Stimulated activated CD8-positive, alpha-beta memory T cell treated with anti-CD3 and anti-CD28 coated beads, Interleukin-2, amount 100 ng/mL, for 1 hour (primary cell): Measurements from ENCODE around the gene USP15.
A peak's percentile ranks its signal among the peaks of the same experiment; 100 is the strongest.

Source experiments
- DNase-seq, 2 donors: peaks; one replicate each; pipeline ENCODE4 v3.0.0-alpha.2; 2020; ENCODE audit warnings: low read depth in 2 of 2

The USP15 gene

DNA sequence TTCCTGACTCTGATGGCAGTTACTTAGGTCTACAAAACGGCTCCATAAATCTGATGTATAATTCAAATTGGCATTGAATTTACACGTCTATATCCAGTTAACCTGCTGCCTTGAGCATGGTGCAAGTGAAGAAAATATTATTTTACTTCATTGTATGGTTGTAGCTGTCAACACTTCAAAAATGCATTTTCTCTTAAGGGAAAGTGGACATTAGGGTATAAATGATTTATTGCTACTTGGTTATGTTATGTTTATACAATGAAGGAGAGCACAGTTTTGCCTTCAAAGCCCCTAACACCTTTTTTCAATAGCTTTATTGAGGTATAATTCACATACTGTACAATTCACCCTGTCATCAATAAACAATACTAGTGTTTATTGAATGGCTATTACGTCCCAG is 2.0 kb upstream of the USP15 start:
- DNase-seq, result no peak

DNA sequence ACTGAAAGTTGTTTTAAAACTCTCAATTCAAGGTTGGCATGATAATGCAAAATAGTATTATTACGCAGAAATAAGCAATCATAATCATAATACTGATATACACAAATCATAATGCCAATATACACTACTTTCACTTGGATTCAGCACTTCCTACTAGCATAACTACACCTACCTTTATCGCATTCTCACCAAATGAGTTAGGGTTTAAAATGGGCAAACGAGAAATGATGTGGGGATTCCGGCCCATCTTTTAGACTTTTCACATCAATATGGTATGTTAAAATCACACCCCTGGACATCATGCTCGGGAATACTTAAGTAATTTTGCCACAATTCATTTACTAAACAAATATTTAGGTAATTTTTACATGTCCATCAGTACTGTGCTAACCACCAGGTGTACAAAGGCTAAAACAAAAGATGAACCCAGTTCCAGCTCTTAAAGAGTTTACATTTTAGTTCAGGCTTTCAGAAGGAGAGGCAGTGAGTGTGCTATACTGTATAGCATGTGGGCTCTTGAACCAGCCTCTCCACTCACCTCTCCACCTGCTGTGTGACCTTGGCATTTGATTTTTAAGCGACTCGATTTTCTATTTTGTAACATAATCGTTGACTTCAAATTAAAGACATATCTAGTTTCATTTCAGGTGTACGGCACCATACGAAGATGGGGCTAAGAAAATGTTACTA is 1.1 kb upstream of the USP15 start:
- no peak for DNase-seq

DNA sequence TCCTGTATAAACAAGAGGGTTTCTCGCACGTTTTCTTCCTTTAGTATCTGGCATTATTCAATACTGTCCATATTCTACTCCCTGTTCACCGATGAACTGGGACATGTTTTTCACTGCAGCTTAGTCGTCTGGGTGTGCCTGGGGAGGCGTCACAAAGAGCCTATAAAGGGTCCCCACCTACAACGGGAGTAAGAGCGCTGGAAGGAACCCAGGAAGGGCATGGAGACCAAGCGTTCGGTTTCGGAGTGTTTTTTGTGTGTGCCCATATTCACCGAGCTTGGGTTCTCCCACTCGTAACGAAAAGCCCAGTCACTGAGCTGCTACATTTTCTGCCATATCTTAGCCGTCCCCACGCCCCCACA is 592 bp upstream of the USP15 start:
- no peak for DNase-seq

DNA sequence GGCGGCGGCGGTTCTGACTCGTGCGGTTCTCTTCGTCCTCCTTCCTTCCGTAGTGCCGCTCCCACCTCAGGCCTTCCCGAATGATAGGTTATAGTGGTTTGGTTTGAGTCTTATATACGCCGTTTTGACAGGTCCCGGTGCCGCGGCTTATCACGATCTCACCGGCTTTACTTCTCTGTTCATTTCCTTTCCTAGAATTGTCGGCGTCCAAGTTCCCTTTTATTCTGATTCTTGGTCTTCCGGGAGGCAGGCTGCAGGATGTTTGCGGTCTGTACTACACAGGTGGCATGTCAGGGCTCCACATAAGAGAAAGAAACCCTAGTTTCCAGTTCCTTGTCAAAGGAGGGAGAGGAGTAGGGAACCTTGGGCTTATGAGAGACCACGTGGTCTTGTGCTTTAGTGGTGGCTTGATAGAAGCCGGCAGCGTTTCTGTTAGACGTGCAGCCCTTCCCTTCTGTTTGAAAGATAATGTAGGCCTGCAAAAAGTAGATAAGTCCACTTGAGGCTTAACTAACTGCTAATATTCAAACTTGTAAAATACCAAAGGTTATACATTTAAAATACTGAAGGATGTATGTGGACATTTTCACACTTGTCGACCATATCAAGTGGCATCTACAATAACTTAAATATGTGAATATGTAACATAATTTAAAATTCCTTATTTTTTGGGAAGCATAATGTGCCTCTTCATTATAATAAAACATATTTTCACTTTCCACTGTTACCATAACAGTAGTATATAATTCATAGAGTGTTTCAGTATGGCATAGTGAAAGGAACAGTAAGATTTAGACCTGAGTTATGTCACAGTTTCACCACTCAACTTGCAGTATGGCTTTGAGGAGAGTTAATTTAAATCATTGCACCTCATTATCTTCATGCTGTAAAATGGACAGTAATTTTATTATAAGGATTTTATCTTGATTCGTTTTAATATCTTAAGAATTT is 804 bp downstream of the USP15 start:
- DNase-seq, result peak; percentile 4 to 33

DNA sequence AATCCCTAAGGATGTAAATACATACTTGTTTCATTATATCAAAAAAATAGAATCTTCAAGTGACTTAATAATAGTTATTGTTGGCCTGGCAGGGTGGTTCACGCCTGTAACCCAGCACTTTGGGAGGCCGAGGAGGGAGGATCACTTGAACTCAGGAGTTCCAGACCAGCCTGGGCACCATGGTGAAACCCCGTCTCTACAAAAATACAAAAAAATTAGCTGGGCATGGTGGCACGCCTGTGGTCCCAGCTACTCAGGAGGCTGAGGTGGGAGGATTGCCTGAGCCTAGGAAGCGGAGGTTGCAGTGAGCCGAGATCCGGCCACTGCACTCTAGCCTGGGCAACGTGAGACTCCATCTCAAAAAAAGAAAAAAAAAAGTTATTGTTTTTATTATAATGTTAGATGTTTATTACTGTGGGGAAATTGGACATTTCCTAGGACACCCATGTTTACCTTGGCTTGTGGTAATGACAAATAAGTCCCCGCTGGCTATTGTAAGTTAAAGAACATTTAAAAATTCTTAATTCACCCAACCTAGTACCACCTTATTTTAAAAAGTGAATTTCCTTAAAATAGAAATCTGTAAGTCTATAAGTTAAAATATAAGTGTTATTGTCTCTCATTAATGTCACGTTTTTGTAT is 1.8 kb downstream of the USP15 start:
- no peak for DNase-seq

DNA sequence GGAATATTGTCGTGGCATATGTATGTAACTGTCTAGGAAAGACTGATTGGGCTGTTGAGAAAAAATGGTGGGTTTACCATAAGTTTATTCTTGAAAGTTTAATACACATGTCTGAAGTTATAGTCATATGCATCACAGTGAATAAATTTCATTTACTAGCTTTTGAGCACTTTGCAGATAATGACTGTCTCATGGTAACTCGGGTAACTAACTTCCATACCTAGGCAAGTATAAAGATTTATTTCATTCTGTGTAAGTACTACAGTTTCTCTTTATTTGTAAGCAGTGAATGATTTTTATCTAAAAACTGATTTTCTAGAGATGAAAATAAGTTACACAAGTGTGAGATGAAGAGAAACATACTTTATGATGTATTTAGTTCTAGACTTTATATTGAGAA is 3.0 kb downstream of the USP15 start:
- DNase-seq, result no peak

DNA sequence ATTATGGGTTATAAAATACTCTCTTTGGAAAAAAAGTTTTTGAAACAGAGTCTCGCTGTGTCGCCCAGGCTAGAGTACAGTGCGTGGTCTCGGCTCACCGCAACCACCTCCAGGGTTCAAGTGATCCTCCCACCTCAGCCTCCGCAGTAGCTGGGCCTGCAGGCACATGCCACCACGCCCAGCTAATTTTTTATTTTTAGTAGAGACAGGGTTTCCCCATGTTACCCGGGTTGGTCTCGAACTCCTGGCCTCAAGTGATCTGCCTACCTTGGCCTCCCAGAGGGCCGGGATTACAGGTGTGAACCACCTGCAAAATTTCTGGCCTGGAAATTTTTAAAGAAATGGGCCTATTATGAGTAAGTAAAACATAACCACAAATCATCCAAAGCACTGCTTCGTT is 3.8 kb downstream of the USP15 start:
- no peak for DNase-seq

DNA sequence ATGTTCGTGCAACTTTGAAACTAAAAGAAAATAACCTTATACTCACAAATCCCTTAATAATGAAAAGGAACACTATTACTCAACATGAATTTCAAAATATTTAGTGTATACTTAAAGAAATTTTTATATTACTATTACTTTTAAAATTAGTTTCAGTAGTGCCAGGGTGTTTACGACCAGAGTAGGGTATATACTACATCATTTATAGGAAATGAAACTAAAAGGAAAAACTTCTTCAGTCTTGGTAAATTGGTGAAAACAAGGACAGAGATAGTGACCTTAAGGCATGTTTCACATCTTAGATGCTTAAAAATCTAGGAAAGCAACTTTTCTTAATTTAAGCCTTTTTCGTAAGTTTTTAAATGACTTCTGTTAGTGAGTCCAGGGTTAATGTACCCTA is 4.5 kb downstream of the USP15 start:
- no peak for DNase-seq

DNA sequence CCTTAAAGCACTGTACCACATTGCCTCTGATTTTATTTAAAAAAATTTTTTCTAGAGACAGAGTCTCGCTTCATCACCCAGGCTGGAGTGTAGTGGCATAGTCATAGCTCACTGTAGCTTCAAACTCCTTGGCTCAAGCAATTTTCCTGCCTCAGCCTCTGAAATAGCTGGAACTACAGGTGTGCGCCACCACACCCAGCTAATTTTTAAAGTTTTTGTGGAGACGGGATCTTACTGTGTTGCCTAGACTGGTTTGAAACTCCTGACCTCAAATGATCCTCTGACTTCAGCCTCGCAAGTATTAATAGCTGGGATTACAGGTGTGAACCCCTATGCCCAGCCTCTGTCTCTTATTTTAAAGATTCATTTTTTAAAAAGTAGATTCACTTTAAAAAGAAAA is 5.3 kb downstream of the USP15 start:
- DNase-seq, result no peak

DNA sequence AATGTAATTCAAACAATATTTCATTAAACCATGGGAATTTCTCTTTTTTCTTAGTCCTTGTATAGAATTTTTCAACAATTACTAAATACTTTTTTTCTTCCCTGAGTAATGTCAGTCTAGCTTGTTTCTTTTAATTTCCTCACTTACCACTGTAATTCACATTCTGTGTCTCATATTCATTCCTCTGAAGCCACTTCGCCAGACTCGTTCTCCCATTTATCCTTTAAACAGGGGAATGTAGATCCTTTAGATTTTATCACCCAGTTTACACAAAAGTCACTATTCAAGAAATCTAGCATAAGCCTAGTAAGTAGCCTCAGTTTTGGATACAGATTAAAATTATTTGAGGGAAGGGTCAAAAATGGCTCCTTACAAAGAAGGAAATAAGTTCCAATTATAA is 6.8 kb downstream of the USP15 start:
- DNase-seq, result no peak

DNA sequence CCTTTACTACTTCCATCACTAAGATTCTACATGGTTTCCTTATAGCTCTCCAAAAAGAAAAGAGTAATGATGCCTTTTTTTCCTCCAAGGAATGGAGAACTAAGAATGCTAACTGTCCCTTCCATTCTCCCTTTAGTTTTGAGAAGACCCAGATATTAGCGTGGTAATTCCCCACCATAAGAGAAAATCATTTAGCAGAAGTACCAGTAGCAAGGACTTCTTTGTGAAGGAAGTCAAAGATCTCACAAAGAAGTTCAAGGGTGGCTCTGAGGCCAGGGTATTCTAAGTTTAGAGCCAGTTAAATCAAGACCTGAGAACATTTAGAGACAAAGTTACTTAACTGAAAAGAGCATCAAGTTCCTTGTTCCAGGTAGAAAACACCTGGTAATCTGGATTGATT is 7.3 kb downstream of the USP15 start:
- no peak for DNase-seq

DNA sequence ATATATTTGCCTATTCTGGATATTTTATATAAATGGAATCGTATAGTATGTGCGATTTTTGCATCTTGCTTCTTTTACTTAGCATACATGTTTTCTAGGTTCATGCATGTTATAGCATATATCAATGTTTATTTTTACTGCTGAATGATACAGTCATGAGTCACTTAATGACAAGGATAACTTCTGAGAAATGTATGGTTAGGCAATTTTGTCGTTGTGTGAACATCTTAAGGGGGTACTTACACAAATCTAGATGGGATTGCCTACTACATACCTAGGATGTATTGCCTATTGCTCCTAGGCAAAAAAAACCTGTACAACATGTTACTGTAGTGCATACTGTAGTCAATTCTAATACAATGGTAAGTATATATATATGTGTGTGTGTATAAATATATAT is 8.8 kb downstream of the USP15 start:
- no peak for DNase-seq

DNA sequence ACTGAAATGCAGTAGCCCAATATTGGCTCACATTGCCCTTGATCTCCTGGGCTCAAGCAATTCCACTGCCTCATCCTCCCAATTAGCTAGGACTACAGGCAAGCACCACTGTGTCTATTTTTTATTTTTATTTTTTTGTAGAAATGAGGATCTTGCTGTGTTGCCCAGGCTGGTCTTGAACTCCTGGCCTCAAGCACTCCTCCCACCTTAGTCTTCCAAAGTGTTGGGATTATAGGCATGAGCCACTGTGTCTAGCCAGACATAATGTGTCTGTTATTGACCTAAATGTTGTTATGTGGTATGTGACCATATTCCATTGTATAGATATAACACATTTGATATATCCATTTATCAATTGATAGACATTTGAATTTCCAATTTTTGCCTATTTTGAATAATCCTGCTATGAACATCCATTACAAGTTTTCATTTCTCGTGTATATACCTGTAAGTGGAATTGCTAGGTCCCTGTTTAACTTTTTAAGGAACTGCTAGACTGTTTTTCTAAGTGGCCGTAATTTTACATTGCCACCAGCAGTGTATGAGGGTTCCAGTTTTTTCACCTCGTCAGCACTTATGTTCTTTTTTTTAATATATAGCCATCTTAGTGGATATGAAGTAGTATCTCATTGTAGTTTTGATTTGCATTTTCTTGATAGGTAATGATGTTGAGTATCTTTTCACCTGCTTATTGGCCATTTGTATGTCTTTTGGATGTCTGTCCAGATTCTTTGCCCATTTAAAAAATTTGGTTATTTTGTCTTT is 9.4 kb downstream of the USP15 start:
- no peak for DNase-seq

DNA sequence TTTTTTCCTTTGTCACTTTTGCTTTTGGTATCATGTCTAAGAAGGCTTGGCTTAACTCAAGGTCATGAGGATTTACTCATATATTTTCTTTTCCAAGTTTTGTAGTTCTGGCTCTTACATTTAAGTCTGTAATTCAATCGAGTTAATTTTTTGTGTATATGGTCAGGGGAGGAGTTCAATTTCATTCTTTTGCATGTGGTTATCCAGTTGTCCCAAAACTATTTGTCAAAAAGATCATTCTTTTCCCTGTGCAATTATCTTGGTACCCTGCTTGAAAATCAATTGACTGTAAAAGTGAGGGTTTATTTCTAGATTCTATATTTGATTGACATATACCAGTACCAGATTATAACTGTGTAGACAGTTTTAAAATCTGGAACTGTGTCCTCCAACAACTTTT is 10.2 kb downstream of the USP15 start:
- no peak for DNase-seq

DNA sequence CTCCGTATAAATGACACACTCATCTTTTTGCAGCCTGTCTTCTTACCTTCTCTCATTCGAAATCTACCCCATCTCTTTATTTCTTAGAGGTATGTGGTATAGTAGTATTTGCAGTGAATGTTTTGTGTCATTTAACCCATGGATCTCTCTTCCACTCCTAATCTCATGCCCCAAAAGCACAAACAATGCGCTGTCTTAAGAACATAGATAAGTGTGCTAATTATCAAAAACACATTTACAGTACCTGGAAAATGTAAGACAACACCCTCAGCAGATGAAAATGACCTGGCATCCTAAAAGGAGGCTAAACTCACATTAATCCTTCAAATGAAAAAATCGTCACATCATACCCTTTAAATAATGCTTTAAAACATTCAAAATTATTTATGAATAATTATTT is 10.7 kb downstream of the USP15 start:
- DNase-seq, result no peak

DNA sequence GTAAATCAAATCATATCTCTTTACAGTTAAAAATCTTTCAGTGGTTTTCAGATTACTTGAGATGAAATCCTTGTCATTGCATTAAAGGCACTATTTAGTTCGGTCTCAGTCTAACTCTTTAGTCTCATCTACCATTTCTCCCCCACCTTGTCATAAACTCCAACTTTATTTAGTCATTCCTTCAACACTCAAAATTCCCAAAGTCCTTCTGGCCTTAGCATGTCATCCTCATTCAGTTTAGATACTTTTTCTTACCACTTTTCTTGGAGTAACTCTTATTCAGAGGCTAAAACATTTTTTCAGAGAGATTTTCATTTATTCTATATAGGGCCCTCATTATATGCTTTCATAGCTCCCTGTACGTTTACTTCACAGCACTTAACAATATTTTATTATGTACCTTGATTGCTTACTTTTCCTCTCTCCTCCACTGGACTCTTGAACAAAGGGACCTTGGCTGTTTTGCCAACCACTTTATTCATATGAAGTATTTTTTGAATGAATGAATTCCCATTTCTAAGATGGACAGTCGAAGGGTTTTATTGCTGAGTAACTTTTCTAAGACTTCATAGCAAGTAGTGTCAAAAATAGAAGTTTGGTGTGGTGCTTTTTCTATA is 12.8 kb downstream of the USP15 start:
- DNase-seq, result no peak

DNA sequence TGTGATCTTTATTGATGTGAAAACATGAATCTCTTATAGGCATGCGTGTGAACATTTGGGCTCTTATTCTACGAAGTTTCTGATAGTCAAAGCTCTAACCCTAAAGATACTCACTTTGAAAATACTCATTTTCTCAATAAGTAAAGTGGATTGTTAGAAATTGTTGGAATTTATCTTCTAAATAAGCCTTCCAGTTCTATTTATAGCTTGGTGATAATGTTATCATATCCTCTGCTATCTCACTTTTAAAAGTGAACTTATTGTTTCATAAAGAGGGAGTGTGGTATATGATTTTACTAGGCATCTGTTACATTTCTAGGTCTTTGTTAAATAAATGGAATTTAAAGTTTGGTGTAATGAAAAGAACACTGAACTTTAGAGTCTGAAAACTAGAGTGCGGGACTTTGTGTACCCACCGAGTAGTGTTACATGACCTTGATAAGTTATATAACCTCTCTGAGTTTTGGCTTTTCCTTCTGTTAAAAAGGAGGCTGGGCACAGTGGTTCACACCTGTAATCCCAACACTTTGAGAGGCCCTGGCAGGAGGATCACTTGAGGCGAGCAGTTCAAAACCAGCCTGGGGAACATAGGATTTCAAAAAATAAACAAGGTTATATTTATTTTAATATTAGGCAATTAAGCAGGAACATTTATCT is 13.6 kb downstream of the USP15 start:
- DNase-seq, result no peak

DNA sequence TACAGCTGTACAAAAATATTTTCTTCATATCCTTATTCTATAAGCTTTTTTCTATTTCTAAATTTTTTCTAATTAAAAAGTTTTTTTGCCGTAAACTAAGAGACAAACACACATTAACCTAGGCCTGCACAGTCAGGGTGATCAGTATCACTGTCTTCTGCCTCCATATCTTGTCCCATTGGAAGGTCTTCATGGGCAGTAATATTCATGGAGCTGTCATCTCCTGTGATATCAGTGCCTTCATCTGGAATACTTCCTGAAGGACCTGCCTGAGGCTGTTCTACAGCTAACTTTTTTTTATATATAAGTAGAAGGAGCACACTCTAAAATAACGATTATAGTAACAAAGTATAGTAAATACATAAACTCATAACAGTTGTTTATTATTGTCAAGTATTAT is 17.8 kb downstream of the USP15 start:
- no peak for DNase-seq

DNA sequence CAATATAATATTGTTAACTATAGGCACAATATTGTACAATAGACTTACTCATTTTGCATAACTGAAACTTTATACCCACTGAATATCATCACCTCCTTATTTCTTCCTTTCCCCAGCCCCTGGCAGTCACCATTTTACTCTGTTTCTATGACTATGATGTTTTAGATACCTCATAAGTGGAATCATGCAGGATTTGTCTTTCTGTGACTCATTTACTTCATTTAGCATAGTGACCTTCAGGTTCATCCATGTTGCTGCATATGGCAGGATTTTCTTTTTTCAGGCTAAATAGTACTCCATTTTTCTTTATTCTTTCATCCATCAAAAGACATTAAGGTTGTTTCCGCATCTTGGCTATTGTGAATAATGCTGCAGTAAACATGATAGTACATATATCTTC is 18.9 kb downstream of the USP15 start:
- DNase-seq, result no peak

DNA sequence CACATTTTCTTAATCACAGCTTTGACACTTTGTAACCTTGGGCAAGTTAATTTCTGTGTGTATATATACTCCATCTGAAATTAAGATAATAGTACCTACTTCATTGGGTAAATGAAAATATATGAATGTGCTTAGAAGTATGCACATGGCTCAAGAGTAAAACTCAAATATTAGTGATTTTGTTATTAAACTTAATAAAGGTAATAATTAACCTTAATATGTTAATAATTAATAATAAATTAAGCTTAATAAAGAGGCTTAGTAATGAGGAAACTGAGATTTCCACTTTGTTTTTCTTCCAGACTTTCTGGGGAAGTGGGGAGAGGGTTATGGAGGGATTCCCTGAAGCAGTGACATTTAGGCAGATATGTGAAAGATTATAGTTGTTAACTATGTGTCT is 19.8 kb downstream of the USP15 start:
- DNase-seq, result no peak
